Measurements from ENCODE around the gene ARSA.

Gene ARSA

GRCh38 chr22:50628543-50629134 is 687 bp upstream of the ARSA start:
- TF ChIP-seq, protein P1, sequence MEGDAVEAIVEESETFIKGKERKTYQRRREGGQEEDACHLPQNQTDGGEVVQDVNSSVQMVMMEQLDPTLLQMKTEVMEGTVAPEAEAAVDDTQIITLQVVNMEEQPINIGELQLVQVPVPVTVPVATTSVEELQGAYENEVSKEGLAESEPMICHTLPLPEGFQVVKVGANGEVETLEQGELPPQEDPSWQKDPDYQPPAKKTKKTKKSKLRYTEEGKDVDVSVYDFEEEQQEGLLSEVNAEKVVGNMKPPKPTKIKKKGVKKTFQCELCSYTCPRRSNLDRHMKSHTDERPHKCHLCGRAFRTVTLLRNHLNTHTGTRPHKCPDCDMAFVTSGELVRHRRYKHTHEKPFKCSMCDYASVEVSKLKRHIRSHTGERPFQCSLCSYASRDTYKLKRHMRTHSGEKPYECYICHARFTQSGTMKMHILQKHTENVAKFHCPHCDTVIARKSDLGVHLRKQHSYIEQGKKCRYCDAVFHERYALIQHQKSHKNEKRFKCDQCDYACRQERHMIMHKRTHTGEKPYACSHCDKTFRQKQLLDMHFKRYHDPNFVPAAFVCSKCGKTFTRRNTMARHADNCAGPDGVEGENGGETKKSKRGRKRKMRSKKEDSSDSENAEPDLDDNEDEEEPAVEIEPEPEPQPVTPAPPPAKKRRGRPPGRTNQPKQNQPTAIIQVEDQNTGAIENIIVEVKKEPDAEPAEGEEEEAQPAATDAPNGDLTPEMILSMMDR (IDR thresholded peaks at IDR 0.05), result no peak
- TF ChIP-seq ZFX (IDR thresholded peaks at IDR 0.05; ENCODE audit: borderline replicate concordance), result no peak
- peak overlapping the region; percentile 65 for H3K27ac ChIP-seq

- TF ChIP-seq, protein P1 (IDR thresholded peaks at IDR 0.05), result no peak
- no peak for TF ChIP-seq ZFX (IDR thresholded peaks at IDR 0.05; ENCODE audit: borderline replicate concordance)
- peak overlapping the region; percentile 65 for H3K27ac ChIP-seq
Measured at GRCh38 chr22:50626850-50627641, 906 bp downstream of the ARSA start.

DNA sequence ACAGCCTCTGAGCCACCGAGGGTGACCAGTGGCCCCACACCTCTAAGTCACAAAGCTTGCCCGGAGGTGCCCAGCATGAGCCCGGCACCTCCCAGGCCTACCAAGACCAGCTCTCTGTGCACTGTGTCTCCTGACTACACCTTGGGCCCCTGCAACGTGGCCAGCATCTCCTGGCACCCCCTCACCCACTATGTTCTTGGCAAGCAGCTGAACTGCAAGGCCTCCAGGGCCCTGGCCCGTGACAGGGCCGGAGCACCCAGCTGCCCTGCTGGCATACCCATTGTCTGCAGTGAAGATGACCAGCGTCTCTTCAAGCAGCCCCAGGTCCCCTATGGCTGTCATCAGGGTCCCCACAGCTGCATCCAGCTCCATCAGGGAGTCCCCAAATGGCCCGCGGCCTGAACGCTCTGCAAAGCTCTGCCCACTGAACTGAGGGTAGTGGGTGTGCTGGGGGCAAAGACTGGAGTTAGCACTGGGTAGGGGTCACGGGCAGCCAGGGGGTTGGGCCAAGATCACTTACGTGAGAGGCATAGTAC is 1.6 kb downstream of the ARSA start:
- peak overlapping the region; percentile 65; the same call in 1 of the 2 replicates for H3K27ac ChIP-seq
- TF ChIP-seq ZFX (IDR thresholded peaks at IDR 0.05; ENCODE audit: borderline replicate concordance), result no peak
- TF ChIP-seq, protein P1 (IDR thresholded peaks at IDR 0.05), result no peak

- TF ChIP-seq, protein P1 (IDR thresholded peaks at IDR 0.05), result peak; percentile 31
- no peak for TF ChIP-seq ZFX (IDR thresholded peaks at IDR 0.05; ENCODE audit: borderline replicate concordance)
Measured at GRCh38 chr22:50625568-50626313, 2.2 kb downstream of the ARSA start.

DNA sequence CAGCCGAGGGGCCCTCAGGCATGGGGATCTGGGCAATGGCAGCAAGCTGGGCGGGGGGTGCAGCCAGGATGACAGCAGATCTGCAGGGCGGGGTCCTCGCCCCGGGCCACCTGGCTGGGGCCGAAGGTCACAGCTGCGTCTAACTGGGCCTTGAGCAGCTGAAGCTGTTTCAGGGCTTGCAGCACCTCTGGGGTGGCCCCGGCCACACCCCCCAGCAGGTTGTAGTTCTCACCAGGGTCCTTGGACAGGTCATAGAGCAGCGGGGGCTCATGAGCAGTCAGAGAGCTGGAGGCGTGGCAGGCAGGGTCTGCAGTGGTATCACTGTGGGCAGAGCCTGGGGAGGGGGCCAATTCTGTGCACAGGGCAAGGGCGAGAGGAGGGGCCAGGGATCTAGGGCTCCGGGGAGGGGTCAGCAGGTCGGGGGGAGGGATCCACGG is 2.8 kb downstream of the ARSA start:
- no peak overlapping the region for H3K27ac ChIP-seq
- TF ChIP-seq, protein P1 (IDR thresholded peaks at IDR 0.05), result no peak
- TF ChIP-seq ZFX (IDR thresholded peaks at IDR 0.05; ENCODE audit: borderline replicate concordance), result no peak

More at GRCh38 chr22:50625568-50626313, 2.2 kb downstream of the ARSA start:
- H3K27ac ChIP-seq, result no peak overlapping the region

- no peak for TF ChIP-seq ZFX (IDR thresholded peaks at IDR 0.05; ENCODE audit: borderline replicate concordance)
- TF ChIP-seq, protein P1 (IDR thresholded peaks at IDR 0.05), result no peak
- H3K27ac ChIP-seq, result peak overlapping the region; percentile 34; the same call in 1 of the 2 replicates
Measured at GRCh38 chr22:50624347-50625130, 3.4 kb downstream of the ARSA start.
